Natural killer cell (primary cell): ENCODE data around the gene VPREB1. TPM values are rescaled to one million over a fixed set of nuclear protein-coding genes. Genes with fewer than 3 reads are reported as not detected.

Source experiments
- ATAC-seq, 3 donors: fragments of 150-1000 bp in 2 of 3; fragments of 200-7000 bp in 1 of 3; cut with Tn5 transposase; 1 replicate in 1 of 3; 2 replicates in 2 of 3; pipeline ENCODE4 v1.10.0; 2021; ENCODE audit warnings: mild to moderate bottlenecking in 2 of 3, moderate library complexity in 2 of 3
- DNase-seq, 2 donors: peaks; one replicate each; pipeline versions ENCODE4 v3.0.0 to v3.0.0-alpha.2; 2013 to 2021; ENCODE audit warnings: mixed read lengths in 1 of 2
- H3K27ac ChIP-seq: one replicate; pipeline ENCODE4 v1.5.1; 2013; ENCODE audit warnings: mild to moderate bottlenecking, low read length
- H3K27me3 ChIP-seq: one replicate; pipeline ENCODE4 v1.6.1; 2013; ENCODE audit warnings: low read length; ENCODE audit not compliant: control insufficient read depth, insufficient read depth
- H3K36me3 ChIP-seq: one replicate; pipeline ENCODE4 v1.6.1; 2013; ENCODE audit warnings: low read length; ENCODE audit not compliant: control insufficient read depth, insufficient read depth
- H3K4me1 ChIP-seq: one replicate; pipeline ENCODE4 v1.6.1; 2013; ENCODE audit warnings: low read length; ENCODE audit not compliant: control insufficient read depth, insufficient read depth
- H3K4me3 ChIP-seq: one replicate; pipeline ENCODE4 v1.5.1; 2013; ENCODE audit warnings: low read length
- H3K9me3 ChIP-seq: one replicate; pipeline ENCODE4 v1.6.1; 2013; ENCODE audit warnings: low read length; ENCODE audit not compliant: control insufficient read depth, insufficient read depth
- H3K27ac Mint-ChIP-seq, 2 donors: one replicate each; pipeline ENCODE4 v1.8.0; 2022; ENCODE audit warnings: mild to moderate bottlenecking in 2 of 2, mixed read lengths in 2 of 2, moderate library complexity in 1 of 2
- H3K27me3 Mint-ChIP-seq, 2 donors: one replicate each; pipeline ENCODE4 v1.8.0; 2022; ENCODE audit warnings: low read depth in 2 of 2, mixed read lengths in 2 of 2
- H3K36me3 Mint-ChIP-seq: one replicate; pipeline ENCODE4 v1.8.0; 2022; ENCODE audit warnings: mixed read lengths
- H3K4me1 Mint-ChIP-seq, 2 donors: one replicate each; pipeline ENCODE4 v1.8.0; 2022; ENCODE audit warnings: mixed read lengths in 2 of 2
- H3K4me3 Mint-ChIP-seq: one replicate; pipeline ENCODE4 v1.8.0; 2022; ENCODE audit warnings: mild to moderate bottlenecking, moderate library complexity, mixed read lengths
- H3K9me3 Mint-ChIP-seq, 2 donors: one replicate each; pipeline ENCODE4 v1.8.0; 2022; ENCODE audit warnings: mixed read lengths in 2 of 2
- CTCF ChIP-seq: fragments of 200-600 bp; IDR thresholded peaks from one replicate; pipeline ENCODE4 v1.8.0; 2022; ENCODE audit warnings: antibody characterized with exemption
- WGBS: methylation state at CpG from one replicate; pipeline ENCODE4 v1.1.7; 2013; ENCODE audit warnings: missing lambda C conversion rate; ENCODE audit not compliant: insufficient coverage; 5-methylcytosine and 5-hydroxymethylcytosine counted together
- intact Hi-C: fragments of 100-400 bp; cut with micrococcal nuclease; formaldehyde crosslinking; loops from one replicate; pipeline ENCODE4 v1.14.2; 2022
- total RNA-seq, 4 donors: library from RNA; stranded (reverse); fragments of 120-200 nt in 1 of 4; gene quantifications; one replicate each; pipeline versions ENCODE4 v1.2.3 to v1.2.4, GENCODE V29; 2013 to 2022

The VPREB1 gene
- not detected for total RNA-seq
- total RNA-seq (2013) = 0.32 TPM

GRCh38 chr22:22244316-22245250 lies at the start of gene VPREB1:
TSS of gene VPREB1 (plus strand) at chr22:22244786. CDS start at chr22:22244814, 28 bp downstream.
- WGBS = 34% methylated on average over 25 of the region's 25 CpGs
- no peaks in the 10 kb centered on the region for H3K27me3 ChIP-seq
- Mint-ChIP-seq H3K4me1 (peaks cover 0 to 13% of the 10 kb centered on the region in 2 donors), H3K36me3 (no peaks in the 10 kb centered on the region), H3K4me3 (no peak within 1 kb of the TSS), H3K27ac (no peak within 1 kb of the TSS), H3K27me3 (peaks cover 0 to 2% of the 10 kb centered on the region in 2 donors), H3K9me3 (no peaks in the 10 kb centered on the region)
- peaks cover 42% of the 10 kb centered on the region for H3K4me1 ChIP-seq
- H3K27ac ChIP-seq = no peak within 1 kb of the TSS
- TF ChIP-seq CTCF = no peak
- DNase-seq = no peak
- H3K9me3 ChIP-seq = no peaks in the 10 kb centered on the region
- H3K36me3 ChIP-seq = no peaks in the 10 kb centered on the region
- intact Hi-C loops = no loop called here
- H3K4me3 ChIP-seq = no peak within 1 kb of the TSS
- no peak for ATAC-seq

- no peak for TF ChIP-seq CTCF
- H3K9me3 Mint-ChIP-seq = no peaks in the 10 kb centered on the region
- H3K4me3 ChIP-seq = no peak overlapping the region
- H3K27ac ChIP-seq = no peak overlapping the region
- no peak for ATAC-seq
- peaks cover 20 to 26% of the 10 kb centered on the region in 2 donors for H3K27me3 Mint-ChIP-seq
- no peaks in the 10 kb centered on the region for H3K27me3 ChIP-seq
- H3K27ac Mint-ChIP-seq = no peak overlapping the region
- 62% methylated on average over 3 of the region's 3 CpGs for WGBS
- no peak for DNase-seq
- no peaks in the 10 kb centered on the region for H3K9me3 ChIP-seq
- no peak overlapping the region for H3K4me3 Mint-ChIP-seq
- no peaks in the 10 kb centered on the region for H3K4me1 Mint-ChIP-seq
- no peaks in the 10 kb centered on the region for H3K36me3 ChIP-seq
- peaks cover 8% of the 10 kb centered on the region for H3K4me1 ChIP-seq
- intact Hi-C loops = no loop called here
- no peaks in the 10 kb centered on the region for H3K36me3 Mint-ChIP-seq
These were observed 49.7 kb upstream of the VPREB1 start for GRCh38 chr22:22194931-22195264.

GRCh38 chr22:22195265-22196017 lies 49.1 kb upstream of the VPREB1 start:
- H3K36me3 ChIP-seq = no peaks in the 10 kb centered on the region
- ATAC-seq (peak; percentile 70 to 88 (median 82)), DNase-seq (peak; percentile 65 to 89)
- Mint-ChIP-seq H3K4me3 (no peak overlapping the region), H3K36me3 (no peaks in the 10 kb centered on the region), H3K4me1 (no peaks in the 10 kb centered on the region), H3K9me3 (no peaks in the 10 kb centered on the region), H3K27me3 (peaks cover 18 to 26% of the 10 kb centered on the region in 2 donors), H3K27ac (no peak overlapping the region)
- H3K4me3 ChIP-seq = no peak overlapping the region
- H3K9me3 ChIP-seq = no peaks in the 10 kb centered on the region
- 62% methylated on average over 7 of the region's 7 CpGs for WGBS
- H3K27ac ChIP-seq = no peak overlapping the region
- peak; percentile 77 for TF ChIP-seq CTCF
- intact Hi-C loops = no loop called here
- peaks cover 8% of the 10 kb centered on the region for H3K4me1 ChIP-seq
- H3K27me3 ChIP-seq = no peaks in the 10 kb centered on the region
